SK-N-SH (cell line): Measurements from ENCODE around the gene ANK3.

Experiments used
- CTCF ChIP-seq: fragments of 200-600 bp; sonication (generic); IDR thresholded peaks from 2 replicates; pipeline ENCODE4 v1.6.1; 2017; ENCODE audit warnings: antibody characterized with exemption, mild to moderate bottlenecking, moderate library complexity
- JUND ChIP-seq: IDR thresholded peaks from 2 replicates; pipeline ENCODE4 v1.4.0; 2012
- NFIC ChIP-seq: IDR thresholded peaks from 2 replicates; pipeline ENCODE4 v1.4.0; 2012; ENCODE audit warnings: borderline replicate concordance
- POLR2AphosphoS5 ChIP-seq: IDR thresholded peaks from 2 replicates; pipeline ENCODE4 v1.6.1; 2012; ENCODE audit warnings: low read depth, low read length
- RAD21 ChIP-seq: IDR thresholded peaks from 2 replicates; pipeline ENCODE4 v1.6.1; 2012; ENCODE audit warnings: mild to moderate bottlenecking, low read length
- TEAD4 ChIP-seq: IDR thresholded peaks from 2 replicates; pipeline ENCODE4 v1.4.0; 2012; ENCODE audit warnings: mild to moderate bottlenecking, borderline replicate concordance; ENCODE audit not compliant: insufficient read depth
- YY1 ChIP-seq: IDR thresholded peaks from 2 replicates; pipeline ENCODE4 v1.4.0; 2012; ENCODE audit warnings: low read depth, mild to moderate bottlenecking
- TF ChIP-seq, protein P1 (sequence below): IDR thresholded peaks from 2 replicates; pipeline ENCODE4 v1.4.0; 2012; ENCODE audit warnings: low read depth, borderline replicate concordance

- no peak for TF ChIP-seq CTCF
- TF ChIP-seq JUND: no peak
- no peak for TF ChIP-seq POLR2AphosphoS5
- no peak for TF ChIP-seq TEAD4
- no peak for TF ChIP-seq YY1
- no peak; the same call in 1 of the 2 replicates for TF ChIP-seq RAD21
- no peak for TF ChIP-seq NFIC
- TF ChIP-seq, protein P1, sequence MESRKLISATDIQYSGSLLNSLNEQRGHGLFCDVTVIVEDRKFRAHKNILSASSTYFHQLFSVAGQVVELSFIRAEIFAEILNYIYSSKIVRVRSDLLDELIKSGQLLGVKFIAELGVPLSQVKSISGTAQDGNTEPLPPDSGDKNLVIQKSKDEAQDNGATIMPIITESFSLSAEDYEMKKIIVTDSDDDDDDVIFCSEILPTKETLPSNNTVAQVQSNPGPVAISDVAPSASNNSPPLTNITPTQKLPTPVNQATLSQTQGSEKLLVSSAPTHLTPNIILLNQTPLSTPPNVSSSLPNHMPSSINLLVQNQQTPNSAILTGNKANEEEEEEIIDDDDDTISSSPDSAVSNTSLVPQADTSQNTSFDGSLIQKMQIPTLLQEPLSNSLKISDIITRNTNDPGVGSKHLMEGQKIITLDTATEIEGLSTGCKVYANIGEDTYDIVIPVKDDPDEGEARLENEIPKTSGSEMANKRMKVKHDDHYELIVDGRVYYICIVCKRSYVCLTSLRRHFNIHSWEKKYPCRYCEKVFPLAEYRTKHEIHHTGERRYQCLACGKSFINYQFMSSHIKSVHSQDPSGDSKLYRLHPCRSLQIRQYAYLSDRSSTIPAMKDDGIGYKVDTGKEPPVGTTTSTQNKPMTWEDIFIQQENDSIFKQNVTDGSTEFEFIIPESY: no peak
Measured at GRCh38 chr10:60281792-60282353, 107.8 kb downstream of the ANK3 start.
